ENCODE results near the gene MANSC1. TPM values are rescaled to one million over a fixed set of nuclear protein-coding genes. Genes with fewer than 3 reads are reported as not detected.

MANSC1 gene
- total and polyA plus RNA-seq, 9 of the 15 experiments (the other 6 are each of a cell fraction or from before 2014, with no cell fraction given): 0.76 to 8.6 (median 3.1) TPM

DNA sequence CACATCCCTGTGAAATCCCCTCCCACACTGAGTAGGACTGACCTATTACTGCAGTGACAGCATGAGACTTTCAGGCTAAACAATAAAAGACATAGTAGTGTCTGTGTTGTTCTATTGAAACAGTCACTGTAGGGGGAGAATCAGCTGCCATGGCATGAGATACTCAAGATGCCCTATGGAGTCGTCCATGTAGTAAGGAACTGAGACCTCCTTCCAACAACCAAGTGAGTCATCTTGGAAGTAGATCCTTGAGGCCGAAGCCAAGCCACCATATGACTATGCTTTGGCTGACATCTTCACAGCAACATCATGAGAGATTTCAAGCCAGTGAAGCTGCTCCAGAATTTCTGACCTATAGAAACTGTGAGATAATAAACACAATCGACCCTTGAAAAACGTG lies 71.1 kb downstream of the MANSC1 start:
- BruUV-seq (replicated peaks): no TSS peak
- no peaks in the 10 kb centered on the region for H3K36me3 ChIP-seq (ENCODE audit: control insufficient read depth, insufficient read depth, low read length)
- 8% methylated on average over 4 of the region's 4 CpGs for WGBS (ENCODE audit: insufficient coverage, low coverage, missing lambda C conversion rate)
- ChIA-PET POLR2A (no interaction called here), CTCF (ENCODE audit: low intra/inter-chr PET ratio) (no interaction called here)
- intact Hi-C loops (cut with micrococcal nuclease): no loop called here
- TF ChIP-seq ASH1L (IDR thresholded peaks at IDR 0.05; ENCODE audit: borderline replicate concordance, low read depth, partially characterized antibody) (no peak), PTTG1 (tag; IDR thresholded peaks at IDR 0.05; ENCODE audit: low read depth) (no peak), NCOA4 (IDR thresholded peaks at IDR 0.05; ENCODE audit: partially characterized antibody) (no peak)
- TF ChIP-seq, protein P1, sequence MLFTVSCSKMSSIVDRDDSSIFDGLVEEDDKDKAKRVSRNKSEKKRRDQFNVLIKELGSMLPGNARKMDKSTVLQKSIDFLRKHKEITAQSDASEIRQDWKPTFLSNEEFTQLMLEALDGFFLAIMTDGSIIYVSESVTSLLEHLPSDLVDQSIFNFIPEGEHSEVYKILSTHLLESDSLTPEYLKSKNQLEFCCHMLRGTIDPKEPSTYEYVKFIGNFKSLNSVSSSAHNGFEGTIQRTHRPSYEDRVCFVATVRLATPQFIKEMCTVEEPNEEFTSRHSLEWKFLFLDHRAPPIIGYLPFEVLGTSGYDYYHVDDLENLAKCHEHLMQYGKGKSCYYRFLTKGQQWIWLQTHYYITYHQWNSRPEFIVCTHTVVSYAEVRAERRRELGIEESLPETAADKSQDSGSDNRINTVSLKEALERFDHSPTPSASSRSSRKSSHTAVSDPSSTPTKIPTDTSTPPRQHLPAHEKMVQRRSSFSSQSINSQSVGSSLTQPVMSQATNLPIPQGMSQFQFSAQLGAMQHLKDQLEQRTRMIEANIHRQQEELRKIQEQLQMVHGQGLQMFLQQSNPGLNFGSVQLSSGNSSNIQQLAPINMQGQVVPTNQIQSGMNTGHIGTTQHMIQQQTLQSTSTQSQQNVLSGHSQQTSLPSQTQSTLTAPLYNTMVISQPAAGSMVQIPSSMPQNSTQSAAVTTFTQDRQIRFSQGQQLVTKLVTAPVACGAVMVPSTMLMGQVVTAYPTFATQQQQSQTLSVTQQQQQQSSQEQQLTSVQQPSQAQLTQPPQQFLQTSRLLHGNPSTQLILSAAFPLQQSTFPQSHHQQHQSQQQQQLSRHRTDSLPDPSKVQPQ (CRISPR knock-in tag; IDR thresholded peaks at IDR 0.05; ENCODE audit: borderline replicate concordance): no peak
- H3K4me1 ChIP-seq (replicated peaks in 1 of 2; ENCODE audit: control insufficient read depth in 2 of 2, insufficient read depth in 2 of 2, low read length in 2 of 2): no peaks in the 10 kb centered on the region; a peak in 1 of 5 replicates
- FAIRE-seq (no peak), ATAC-seq (no peak), DNase-seq (ENCODE audit: extremely low read depth in 1 of 4, low spot score in 3 of 4) (no peak)
- no peak overlapping the region for H3K27ac ChIP-seq (ENCODE audit: extremely low read depth, low read depth, low read length)
- H3K9ac ChIP-seq (ENCODE audit: insufficient read depth in 1 of 2, low read depth in 2 of 2, low read length in 2 of 2): no peak overlapping the region
- H3K4me2 ChIP-seq (ENCODE audit: insufficient read depth, low read length): no peak overlapping the region
- H3K9me3 ChIP-seq (replicated peaks; ENCODE audit: control insufficient read depth, insufficient read depth, low read depth, low read length): no peaks in the 10 kb centered on the region
- H4K20me1 ChIP-seq (replicated peaks; ENCODE audit: control insufficient read depth, insufficient read depth, low read length): no peaks in the 10 kb centered on the region
- no peaks in the 10 kb centered on the region; a peak in 2 of 5 replicates for H3K27me3 ChIP-seq (ENCODE audit: control insufficient read depth in 2 of 2, insufficient read depth in 2 of 2, low read length in 2 of 2)
- H3K79me2 ChIP-seq (ENCODE audit: control insufficient read depth, insufficient read depth, low read length): no peaks in the 10 kb centered on the region
- H3K9me1 ChIP-seq (ENCODE audit: control insufficient read depth, insufficient read depth, low read length): no peaks in the 10 kb centered on the region
- H2AFZ ChIP-seq (ENCODE audit: low read depth, low read length): no peak overlapping the region
- H3K4me3 ChIP-seq: no peak overlapping the region
- in situ Hi-C loops (cut with MboI): no loop called here

Small RNA genes within 50 kb of the gene (small RNA-seq; reads per million reads assigned to genes)
- not detected for gene RNU6-318P

Other genes with a start within 250 kb of the MANSC1 start
- gene LRP6, start 83.2 kb downstream of the MANSC1 start, total RNA-seq (2014; rRNA removed): 17.0 and 18.9 TPM in 2 replicates
- gene LRP6, start 83.2 kb downstream of the MANSC1 start, total RNA-seq (2014; rRNA removed; fragmentation: Illumina TruSeq; extraction: Trizol): 10.8 and 13.4 TPM in 2 replicates
- gene LRP6, start 83.2 kb downstream of the MANSC1 start, total RNA-seq (2015; rRNA removed; fragmentation: Illumina TruSeq; extraction: Trizol): 11.5 and 12.3 TPM in 2 replicates
- 13.2 and 15.5 TPM in 2 replicates for gene LRP6, start 83.2 kb downstream of the MANSC1 start, total RNA-seq (2021)
- 10.2 and 11.3 TPM in 2 replicates for gene LRP6, start 83.2 kb downstream of the MANSC1 start, polyA plus RNA-seq (2011; rRNA removed)
- 7.8 and 10.5 TPM in 2 replicates for gene LRP6, start 83.2 kb downstream of the MANSC1 start, polyA plus RNA-seq (2014; fragmentation: Illumina TruSeq; extraction: Trizol)
- 10 to 100 TPM in 1 of 2 experiments, 1 to 10 TPM in 1; 3.0 to 10.3 TPM for gene LRP6, start 83.2 kb downstream of the MANSC1 start, polyA plus RNA-seq (2014; fragmentation: Nextera tagmentation; extraction: Ambion mirVana)
- gene LRP6, start 83.2 kb downstream of the MANSC1 start, polyA plus RNA-seq (2014; rRNA removed): 8.1 and 9.9 TPM in 2 replicates
- 5.4 and 8.5 TPM in 2 replicates for gene BORCS5, start 6.8 kb upstream of the MANSC1 start, total RNA-seq (2014; rRNA removed)
- 4.1 and 4.3 TPM in 2 replicates for gene BORCS5, start 6.8 kb upstream of the MANSC1 start, total RNA-seq (2014; rRNA removed; fragmentation: Illumina TruSeq; extraction: Trizol)
- 2.4 and 2.6 TPM in 2 replicates for gene BORCS5, start 6.8 kb upstream of the MANSC1 start, total RNA-seq (2015; rRNA removed; fragmentation: Illumina TruSeq; extraction: Trizol)
- gene BORCS5, start 6.8 kb upstream of the MANSC1 start, total RNA-seq (2021): 12.4 TPM in 2 replicates
- 6.6 and 7.4 TPM in 2 replicates for gene BORCS5, start 6.8 kb upstream of the MANSC1 start, polyA plus RNA-seq (2011; rRNA removed)
- gene BORCS5, start 6.8 kb upstream of the MANSC1 start, polyA plus RNA-seq (2014; fragmentation: Illumina TruSeq; extraction: Trizol): 9.2 and 10.0 TPM in 2 replicates
- under 1 TPM; 0.31 to 0.77 TPM for gene BORCS5, start 6.8 kb upstream of the MANSC1 start, polyA plus RNA-seq (2014; fragmentation: Nextera tagmentation; extraction: Ambion mirVana)
- gene BORCS5, start 6.8 kb upstream of the MANSC1 start, polyA plus RNA-seq (2014; rRNA removed): 8.9 and 11.1 TPM in 2 replicates
- 4.7 and 5.6 TPM in 2 replicates for gene DUSP16, start 212.6 kb upstream of the MANSC1 start, total RNA-seq (2014; rRNA removed)
- 5.7 and 7.1 TPM in 2 replicates for gene DUSP16, start 212.6 kb upstream of the MANSC1 start, total RNA-seq (2014; rRNA removed; fragmentation: Illumina TruSeq; extraction: Trizol)
- 6.2 and 6.4 TPM in 2 replicates for gene DUSP16, start 212.6 kb upstream of the MANSC1 start, total RNA-seq (2015; rRNA removed; fragmentation: Illumina TruSeq; extraction: Trizol)
- gene DUSP16, start 212.6 kb upstream of the MANSC1 start, total RNA-seq (2021): 9.2 and 10.1 TPM in 2 replicates
- gene DUSP16, start 212.6 kb upstream of the MANSC1 start, polyA plus RNA-seq (2011; rRNA removed): 10.0 and 12.3 TPM in 2 replicates
- 7.0 and 8.0 TPM in 2 replicates for gene DUSP16, start 212.6 kb upstream of the MANSC1 start, polyA plus RNA-seq (2014; fragmentation: Illumina TruSeq; extraction: Trizol)
- 1 to 10 TPM in 1 of 2 experiments, under 1 TPM in 1; 0.70 to 1.1 TPM for gene DUSP16, start 212.6 kb upstream of the MANSC1 start, polyA plus RNA-seq (2014; fragmentation: Nextera tagmentation; extraction: Ambion mirVana)
- gene DUSP16, start 212.6 kb upstream of the MANSC1 start, polyA plus RNA-seq (2014; rRNA removed): 5.1 and 5.8 TPM in 2 replicates

Measured in K562 (cell line).